ENCODE measurements around the gene TARM1.

DNA sequence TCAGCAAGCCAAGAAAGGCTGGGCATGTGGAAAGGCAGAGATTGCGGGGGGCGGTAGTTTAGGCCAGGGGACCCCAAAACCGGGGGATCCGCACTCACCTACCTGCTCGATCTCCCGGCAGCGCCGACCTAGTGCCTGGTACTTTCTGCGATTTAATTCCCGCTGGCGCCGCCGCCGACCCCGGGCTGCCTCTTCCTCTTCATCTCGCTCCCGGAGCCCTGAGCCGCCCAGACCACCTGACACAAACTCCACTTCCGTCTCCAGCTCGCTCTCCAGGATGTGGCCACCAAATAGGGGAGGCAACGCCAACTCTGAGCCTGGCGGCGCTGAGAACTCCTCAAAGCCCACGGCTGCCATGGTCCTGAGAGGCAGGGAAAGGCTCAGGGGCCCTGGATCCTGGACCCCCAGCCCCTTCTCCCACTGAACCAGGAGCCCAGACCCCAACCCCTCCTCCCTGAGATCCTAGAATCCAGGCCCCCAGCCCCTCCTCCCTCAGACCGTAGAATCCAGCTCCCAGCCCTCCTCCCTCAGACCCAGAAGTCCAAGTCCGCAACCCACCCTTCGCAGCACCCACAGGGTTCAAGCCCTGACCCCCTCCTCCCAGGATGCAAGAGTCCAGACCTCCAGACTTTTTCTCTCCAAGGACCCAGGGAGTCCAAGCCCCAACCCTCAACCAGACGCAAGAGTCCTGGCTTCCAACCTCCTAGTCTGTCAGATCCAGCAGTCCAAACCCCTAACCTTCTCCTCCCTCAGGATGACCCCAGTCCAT, 33.4 kb upstream of the TARM1 start:
- TF ChIP-seq, protein P1, sequence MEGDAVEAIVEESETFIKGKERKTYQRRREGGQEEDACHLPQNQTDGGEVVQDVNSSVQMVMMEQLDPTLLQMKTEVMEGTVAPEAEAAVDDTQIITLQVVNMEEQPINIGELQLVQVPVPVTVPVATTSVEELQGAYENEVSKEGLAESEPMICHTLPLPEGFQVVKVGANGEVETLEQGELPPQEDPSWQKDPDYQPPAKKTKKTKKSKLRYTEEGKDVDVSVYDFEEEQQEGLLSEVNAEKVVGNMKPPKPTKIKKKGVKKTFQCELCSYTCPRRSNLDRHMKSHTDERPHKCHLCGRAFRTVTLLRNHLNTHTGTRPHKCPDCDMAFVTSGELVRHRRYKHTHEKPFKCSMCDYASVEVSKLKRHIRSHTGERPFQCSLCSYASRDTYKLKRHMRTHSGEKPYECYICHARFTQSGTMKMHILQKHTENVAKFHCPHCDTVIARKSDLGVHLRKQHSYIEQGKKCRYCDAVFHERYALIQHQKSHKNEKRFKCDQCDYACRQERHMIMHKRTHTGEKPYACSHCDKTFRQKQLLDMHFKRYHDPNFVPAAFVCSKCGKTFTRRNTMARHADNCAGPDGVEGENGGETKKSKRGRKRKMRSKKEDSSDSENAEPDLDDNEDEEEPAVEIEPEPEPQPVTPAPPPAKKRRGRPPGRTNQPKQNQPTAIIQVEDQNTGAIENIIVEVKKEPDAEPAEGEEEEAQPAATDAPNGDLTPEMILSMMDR (IDR thresholded peaks at IDR 0.05) = no peak
- TF ChIP-seq POLR2A (IDR thresholded peaks at IDR 0.05; ENCODE audit: low read depth) = no peak

All from esophagus muscularis mucosa (tissue), 3 donors.